Stomach (tissue), 4 donors: ENCODE measurements around the gene TMEM205.

ENCODE experiments used
- CTCF ChIP-seq, 7 experiments: fragments of 450-650 bp in 4 of 7; fragments of 200-600 bp in 3 of 7; sonication (generic) in 3 of 7; IDR thresholded peaks; one replicate each; pipeline ENCODE4 v1.5.1; 2016 to 2019; ENCODE audit warnings: antibody characterized with exemption in 7 of 7, control low read depth in 2 of 7, mild to moderate bottlenecking in 1 of 7
- POLR2A ChIP-seq, 4 donors: fragments of 450-650 bp; IDR thresholded peaks; one replicate each; pipeline ENCODE4 v1.6.1; 2016; ENCODE audit warnings: antibody characterized with exemption in 4 of 4, control low read depth in 2 of 4, mild to moderate bottlenecking in 1 of 4, moderate library complexity in 1 of 4
- POLR2AphosphoS5 ChIP-seq, 3 donors: sonication (generic); formaldehyde crosslinking; IDR thresholded peaks; one replicate each; pipeline ENCODE4 v1.6.1; 2016; ENCODE audit warnings: antibody characterized with exemption in 3 of 3

GRCh38 chr19:11379857-11380350 lies 33.8 kb upstream of the TMEM205 start:
- TF ChIP-seq CTCF (IDR thresholded peaks at IDR 0.05) (no peak), POLR2AphosphoS5 (IDR thresholded peaks at IDR 0.05) (no peak), POLR2A (IDR thresholded peaks at IDR 0.05) (no peak)
